IMR-90 (cell line): Measurements from ENCODE around the gene BOD1. TPM values are rescaled to one million over a fixed set of nuclear protein-coding genes. Genes with fewer than 3 reads are reported as not detected.

ENCODE experiments used
- ATAC-seq: fragments of 200-7000 bp; cut with Tn5 transposase; 2 replicates; pipeline ENCODE4 v1.9.1; 2020; ENCODE audit warnings: low read depth, mild to moderate bottlenecking, moderate library complexity
- BruUV-seq: library from RNA; stranded (reverse); fragments of 400-500 nt; replicated peaks from 2 replicates; lab custom pipeline; 2021; lab: Mats Ljungman, UMichigan
- CTCF ChIA-PET: fragments of 300-600 bp; formaldehyde crosslinking; extraction: SDS; loops from one replicate; lab custom pipeline; 2021; ENCODE audit warnings: antibody characterized with exemption; lab: Yijun Ruan, JAX
- POLR2A ChIA-PET: fragments of 300-600 bp; sonication (Branson Sonifier 250); formaldehyde crosslinking; loops from one replicate; lab custom pipeline; 2022; ENCODE audit warnings: antibody characterized with exemption; ENCODE audit not compliant: unreplicated experiment; lab: Charles Lee
- DNase-seq: peaks from one replicate; pipeline ENCODE4 v3.0.0; 2013
- H2AFZ ChIP-seq: replicated peaks from 2 replicates; pipeline ENCODE3; 2013; ENCODE audit warnings: low read length, mild to moderate bottlenecking; ENCODE audit not compliant: poor library complexity
- H2AK5ac ChIP-seq: 2 replicates; pipeline ENCODE4 v1.6.1; 2013; ENCODE audit warnings: low read depth, low read length, inconsistent platforms
- H2AK9ac ChIP-seq: replicated peaks from 2 replicates; pipeline ENCODE3; 2013; ENCODE audit warnings: mild to moderate bottlenecking, low read depth, low read length, moderate library complexity; ENCODE audit not compliant: poor library complexity
- H2BK120ac ChIP-seq: 2 replicates; pipeline ENCODE4 v1.6.1; 2013; ENCODE audit warnings: low read depth, low read length, inconsistent platforms
- H2BK15ac ChIP-seq: 3 replicates; pipeline ENCODE4 v1.6.1; 2013; ENCODE audit warnings: low read depth, low read length, inconsistent platforms
- H2BK20ac ChIP-seq: 2 replicates; pipeline ENCODE4 v1.6.1; 2013; ENCODE audit warnings: low read depth, mild to moderate bottlenecking, inconsistent platforms, low read length, moderate library complexity
- H2BK5ac ChIP-seq: 2 replicates; pipeline ENCODE4 v1.6.1; 2013; ENCODE audit warnings: mild to moderate bottlenecking, low read depth, low read length, inconsistent platforms; ENCODE audit not compliant: poor library complexity, severe bottlenecking
- H3K14ac ChIP-seq: replicated peaks from 2 replicates; pipeline ENCODE4 v1.6.1; 2013; ENCODE audit warnings: low read depth, low read length, inconsistent platforms
- H3K18ac ChIP-seq: 2 replicates; pipeline ENCODE4 v1.6.1; 2013; ENCODE audit warnings: low read depth, low read length, control low read depth
- H3K23ac ChIP-seq: 2 replicates; pipeline ENCODE4 v1.6.1; 2013; ENCODE audit warnings: low read depth, low read length, inconsistent platforms
- H3K27ac ChIP-seq: 2 replicates; pipeline ENCODE4 v1.5.1; 2013; ENCODE audit warnings: mild to moderate bottlenecking, control low read depth, low read length; ENCODE audit not compliant: insufficient read depth
- H3K27me3 ChIP-seq: 2 replicates; pipeline ENCODE4 v1.6.1; 2013; ENCODE audit warnings: low read length; ENCODE audit not compliant: control insufficient read depth, insufficient read depth
- H3K36me3 ChIP-seq: 2 replicates; pipeline ENCODE4 v1.6.1; 2013; ENCODE audit warnings: low read length, mixed read lengths; ENCODE audit not compliant: control insufficient read depth, insufficient read depth
- H3K4ac ChIP-seq: 2 replicates; pipeline ENCODE4 v1.6.1; 2013; ENCODE audit warnings: low read depth, low read length, inconsistent platforms
- H3K4me1 ChIP-seq: 2 replicates; pipeline ENCODE4 v1.6.1; 2013; ENCODE audit warnings: low read length, mixed read lengths; ENCODE audit not compliant: control insufficient read depth, insufficient read depth
- H3K4me2 ChIP-seq: 2 replicates; pipeline ENCODE4 v1.6.1; 2013; ENCODE audit warnings: low read depth, mild to moderate bottlenecking, control low read depth, low read length, moderate library complexity
- H3K4me3 ChIP-seq: 2 replicates; pipeline ENCODE4 v1.5.1; 2013; ENCODE audit warnings: low read depth, mild to moderate bottlenecking, control low read depth, low read length, moderate library complexity; ENCODE audit not compliant: insufficient read depth
- H3K56ac ChIP-seq: 2 replicates; pipeline ENCODE4 v1.6.1; 2013; ENCODE audit warnings: low read length, inconsistent platforms; ENCODE audit not compliant: insufficient read depth; ENCODE audit errors: extremely low read depth
- H3K79me1 ChIP-seq, 2 experiments: 2 replicates each; pipeline ENCODE4 v1.6.1; 2013; ENCODE audit warnings: low read length in 2 of 2, inconsistent platforms in 1 of 2, low read depth in 1 of 2
- H3K9ac ChIP-seq: 2 replicates; pipeline ENCODE4 v1.6.1; 2013; ENCODE audit warnings: low read depth, low read length, control low read depth
- H3K9me1 ChIP-seq: 2 replicates; pipeline ENCODE4 v1.6.1; 2013; ENCODE audit warnings: low read length, inconsistent platforms; ENCODE audit not compliant: insufficient read depth
- H3K9me3 ChIP-seq: 2 replicates; pipeline ENCODE4 v1.6.1; 2013; ENCODE audit warnings: low read length; ENCODE audit not compliant: control insufficient read depth, insufficient read depth
- H4K20me1 ChIP-seq: 2 replicates; pipeline ENCODE4 v1.6.1; 2013; ENCODE audit warnings: low read length, inconsistent platforms; ENCODE audit not compliant: insufficient read depth
- H4K5ac ChIP-seq: 2 replicates; pipeline ENCODE4 v1.6.1; 2013; ENCODE audit warnings: mild to moderate bottlenecking, low read depth, low read length, control low read depth
- H4K8ac ChIP-seq, 2 experiments: 2 replicates each; pipeline ENCODE4 v1.6.1; 2013; ENCODE audit warnings: low read depth in 2 of 2, low read length in 2 of 2, control low read depth in 1 of 2, inconsistent platforms in 1 of 2
- H4K91ac ChIP-seq: 2 replicates; pipeline ENCODE4 v1.6.1; 2013; ENCODE audit warnings: low read depth, low read length, inconsistent platforms; ENCODE audit not compliant: insufficient read depth
- CEBPB ChIP-seq: IDR thresholded peaks from 2 replicates; pipeline ENCODE4 v1.6.1; 2012; ENCODE audit warnings: low read depth, low read length, improper control_type of control experiment
- RFX5 ChIP-seq: IDR thresholded peaks from 2 replicates; pipeline ENCODE4 v1.8.0; 2012; ENCODE audit warnings: low read depth, mild to moderate bottlenecking, low read length, moderate library complexity
- WGBS, 2 experiments: methylation state at CpG; one replicate each; pipeline versions ENCODE4 v1.1.5 to v1.1.7; 2013; ENCODE audit warnings: missing lambda C conversion rate in 2 of 2; ENCODE audit not compliant: insufficient read length in 1 of 2; ENCODE audit errors: extremely low coverage in 2 of 2; 5-methylcytosine and 5-hydroxymethylcytosine counted together
- dilution Hi-C: fragments of 300-500 bp; cut with HindIII; formaldehyde crosslinking; loops from one replicate; pipeline ENCODE4 v1.14.3; 2018; ENCODE audit warnings: low sequenced_read_pairs; ENCODE audit not compliant: unreplicated experiment
- in situ Hi-C: fragments of 300-500 bp; cut with MboI; formaldehyde crosslinking; loops from 3 replicates; pipeline ENCODE4 v1.14.3; 2019; ENCODE audit warnings: low sequenced_read_pairs, inconsistent platforms, mixed read lengths
- intact Hi-C: fragments of 100-400 bp; cut with micrococcal nuclease; formaldehyde crosslinking; loops from 2 replicates; pipeline ENCODE4 v1.10.0; 2022
- polyA plus RNA-seq, 3 experiments: library from polyadenylated mRNA; depleted of rRNA; stranded (reverse); fragments of >200 nt; gene quantifications; 2 replicates each; pipeline ENCODE4 v1.2.3, GENCODE V29; 2012; ENCODE audit warnings: low replicate concordance in 1 of 3
- total RNA-seq: library from RNA; depleted of rRNA; stranded (reverse); fragments of >200 nt; gene quantifications from 2 replicates; pipeline ENCODE4 v1.2.3, GENCODE V29; 2012

Gene BOD1
- total and polyA plus RNA-seq, 2 of the 4 experiments (the other 2 are of a cell fraction), result 57.9 to 71.7 TPM

GRCh38 chr5:173602423-173602822, 14.0 kb downstream of the BOD1 start:
- Histone ChIP-seq H2AFZ (no peak overlapping the region), H3K4me2 (no peak overlapping the region), H4K5ac (no peak overlapping the region), H2BK15ac (no peak overlapping the region), H2AK5ac (no peak overlapping the region), H2AK9ac (no peak overlapping the region), H2BK20ac (no peak overlapping the region), H3K18ac (no peak overlapping the region), H4K91ac (no peak overlapping the region), H3K56ac (no peak overlapping the region), H3K4ac (no peak overlapping the region), H2BK120ac (no peak overlapping the region), H3K27ac (no peak overlapping the region), H3K36me3 (peaks cover 25% of the 10 kb centered on the region), H3K14ac (no peak overlapping the region), H4K20me1 (no peaks in the 10 kb centered on the region), H3K4me1 (0 out of 2 replicates have a peak, but pooled peaks cover 1% of the 10 kb centered on the region), H2BK5ac (no peak overlapping the region), H3K23ac (no peak overlapping the region), H3K79me1 (peaks cover 4 to 35% of the 10 kb centered on the region in 2 experiments), H4K8ac (no peak overlapping the region), H3K27me3 (no peaks in the 10 kb centered on the region), H3K9me1 (peaks cover 22% of the 10 kb centered on the region), H3K9me3 (no peaks in the 10 kb centered on the region), H3K4me3 (no peak overlapping the region), H3K9ac (no peak overlapping the region)
- in situ Hi-C loops, result no loop called here
- DNase-seq, result peak; percentile 70
- ChIA-PET CTCF (interaction anchor here (0.6 to 0.9 kb wide), 3 partner anchors 11 to 202 kb away, joined by 3 read pairs; no protein-coding TSS in a partner anchor), POLR2A (interaction anchor here (0.6 kb wide), 1 partner anchor 204 kb away, joined by 3 read pairs; no protein-coding TSS in a partner anchor)
- dilution Hi-C loops, result no loop called here
- 100% methylated on average over 1 of the region's 6 CpGs; no CpG with 5 or more reads in 1 of the 2 experiments for WGBS, 2 experiments
- peak; percentile 54 for ATAC-seq
- intact Hi-C loops, result no loop called here
- TF ChIP-seq RFX5 (no peak), CEBPB (peak; percentile 79)
- BruUV-seq, result no TSS peak
